GM12891 (cell line): ENCODE measurements around the gene RXFP3. TPM values are rescaled to one million over a fixed set of nuclear protein-coding genes. Genes with fewer than 3 reads are reported as not detected.
A peak's percentile ranks its signal among the peaks of the same experiment; 100 is the strongest.

Experiments
- DNase-seq: peaks from one replicate; pipeline ENCODE4 v3.0.0; 2011; ENCODE audit warnings: low spot score; ENCODE audit not compliant: insufficient read length
- FAIRE-seq: peaks from 2 replicates; lab custom pipeline; 2011; peaks lifted over from hg19 to GRCh38; lab: Jason Lieb, UNC
- PAX5 ChIP-seq: IDR thresholded peaks from 2 replicates; pipeline ENCODE4 v1.6.1; 2011; ENCODE audit warnings: low read length, moderate library complexity, mild to moderate bottlenecking; ENCODE audit not compliant: insufficient read depth, severe bottlenecking
- POLR2A ChIP-seq: IDR thresholded peaks from 2 replicates; pipeline ENCODE4 v1.6.1; 2011; ENCODE audit warnings: low read depth, low read length, control low read depth
- POLR2AphosphoS5 ChIP-seq: IDR thresholded peaks from 2 replicates; pipeline ENCODE4 v1.6.1; 2011; ENCODE audit warnings: low read depth, low read length, control low read depth
- POU2F2 ChIP-seq: IDR thresholded peaks from 2 replicates; pipeline ENCODE4 v1.6.1; 2011; ENCODE audit warnings: low read depth, mild to moderate bottlenecking, control low read depth, low read length, moderate library complexity
- SPI1 ChIP-seq: IDR thresholded peaks from 2 replicates; pipeline ENCODE4 v1.6.1; 2011; ENCODE audit warnings: low read depth, low read length, control low read depth
- TAF1 ChIP-seq: IDR thresholded peaks from 2 replicates; pipeline ENCODE4 v1.6.1; 2011; ENCODE audit warnings: low read depth, low read length, control low read depth
- polyA plus RNA-seq: library from polyadenylated mRNA; unstranded; fragments of >200 nt; gene quantifications from one replicate; pipeline ENCODE4 v1.2.1, GENCODE V29; 2012; ENCODE audit warnings: low read depth, missing spikeins, inconsistent platforms; ENCODE audit not compliant: missing spikeins

The RXFP3 gene, protein sequence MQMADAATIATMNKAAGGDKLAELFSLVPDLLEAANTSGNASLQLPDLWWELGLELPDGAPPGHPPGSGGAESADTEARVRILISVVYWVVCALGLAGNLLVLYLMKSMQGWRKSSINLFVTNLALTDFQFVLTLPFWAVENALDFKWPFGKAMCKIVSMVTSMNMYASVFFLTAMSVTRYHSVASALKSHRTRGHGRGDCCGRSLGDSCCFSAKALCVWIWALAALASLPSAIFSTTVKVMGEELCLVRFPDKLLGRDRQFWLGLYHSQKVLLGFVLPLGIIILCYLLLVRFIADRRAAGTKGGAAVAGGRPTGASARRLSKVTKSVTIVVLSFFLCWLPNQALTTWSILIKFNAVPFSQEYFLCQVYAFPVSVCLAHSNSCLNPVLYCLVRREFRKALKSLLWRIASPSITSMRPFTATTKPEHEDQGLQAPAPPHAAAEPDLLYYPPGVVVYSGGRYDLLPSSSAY
- polyA plus RNA-seq, result not detected

DNA sequence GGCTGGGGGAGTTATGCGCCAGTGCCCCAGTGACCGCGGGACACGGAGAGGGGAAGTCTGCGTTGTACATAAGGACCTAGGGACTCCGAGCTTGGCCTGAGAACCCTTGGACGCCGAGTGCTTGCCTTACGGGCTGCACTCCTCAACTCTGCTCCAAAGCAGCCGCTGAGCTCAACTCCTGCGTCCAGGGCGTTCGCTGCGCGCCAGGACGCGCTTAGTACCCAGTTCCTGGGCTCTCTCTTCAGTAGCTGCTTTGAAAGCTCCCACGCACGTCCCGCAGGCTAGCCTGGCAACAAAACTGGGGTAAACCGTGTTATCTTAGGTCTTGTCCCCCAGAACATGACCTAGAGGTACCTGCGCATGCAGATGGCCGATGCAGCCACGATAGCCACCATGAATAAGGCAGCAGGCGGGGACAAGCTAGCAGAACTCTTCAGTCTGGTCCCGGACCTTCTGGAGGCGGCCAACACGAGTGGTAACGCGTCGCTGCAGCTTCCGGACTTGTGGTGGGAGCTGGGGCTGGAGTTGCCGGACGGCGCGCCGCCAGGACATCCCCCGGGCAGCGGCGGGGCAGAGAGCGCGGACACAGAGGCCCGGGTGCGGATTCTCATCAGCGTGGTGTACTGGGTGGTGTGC lies at the start of gene RXFP3:
RXFP3 (plus strand) TSS at position 6 of the 636 bp plus-strand sequence; CDS start at position 361, 355 bp downstream.
- no peak for TF ChIP-seq POLR2A
- no peak for TF ChIP-seq SPI1
- no peak for TF ChIP-seq PAX5
- no peak for TF ChIP-seq POLR2AphosphoS5
- TF ChIP-seq POU2F2, result no peak
- no peak for TF ChIP-seq TAF1
- no peak for DNase-seq
- no peak for FAIRE-seq

DNA sequence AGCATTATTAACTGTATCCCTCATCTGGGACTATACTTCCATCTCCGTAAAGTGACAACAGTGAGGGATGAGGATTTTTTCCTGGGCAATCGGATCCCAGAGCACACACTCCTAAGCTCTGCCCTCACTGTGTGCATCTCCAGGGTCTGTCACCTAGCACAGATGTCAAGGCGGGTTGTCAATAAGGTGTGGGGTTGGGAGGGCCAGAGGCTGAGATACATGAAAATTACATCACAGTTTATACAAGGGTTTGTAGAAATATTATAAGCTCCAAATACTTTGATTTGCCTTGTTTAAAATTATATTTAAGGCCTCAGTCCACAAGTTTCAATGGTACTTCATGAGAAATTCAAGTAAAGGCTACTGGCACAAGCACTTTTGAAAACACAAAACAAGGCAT lies 48.9 kb upstream of the RXFP3 start:
- DNase-seq (no peak), FAIRE-seq (no peak)
- TF ChIP-seq TAF1, result no peak
- no peak for TF ChIP-seq POLR2A

DNA sequence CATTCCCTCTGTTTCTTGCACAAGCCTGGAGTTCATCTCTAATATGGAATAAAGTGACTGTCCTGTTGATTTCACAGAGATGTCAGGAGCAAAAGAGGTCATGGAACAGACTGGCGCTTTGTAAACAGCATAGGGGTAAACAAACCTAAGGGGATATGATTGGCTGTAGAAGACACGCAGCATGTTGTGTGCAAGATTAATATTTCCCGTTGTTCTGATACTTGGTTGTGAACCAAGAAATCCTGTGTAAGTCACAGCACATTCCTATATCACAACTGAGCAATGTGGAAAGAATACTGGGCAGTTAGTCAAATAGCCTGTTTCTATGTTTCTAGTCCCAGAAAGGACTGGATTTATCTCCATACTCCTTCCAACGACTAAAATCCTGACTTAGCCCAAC lies 47.6 kb upstream of the RXFP3 start:
- TF ChIP-seq POLR2AphosphoS5 (no peak), SPI1 (no peak), TAF1 (no peak), PAX5 (no peak)
- FAIRE-seq (no peak), DNase-seq (no peak)

DNA sequence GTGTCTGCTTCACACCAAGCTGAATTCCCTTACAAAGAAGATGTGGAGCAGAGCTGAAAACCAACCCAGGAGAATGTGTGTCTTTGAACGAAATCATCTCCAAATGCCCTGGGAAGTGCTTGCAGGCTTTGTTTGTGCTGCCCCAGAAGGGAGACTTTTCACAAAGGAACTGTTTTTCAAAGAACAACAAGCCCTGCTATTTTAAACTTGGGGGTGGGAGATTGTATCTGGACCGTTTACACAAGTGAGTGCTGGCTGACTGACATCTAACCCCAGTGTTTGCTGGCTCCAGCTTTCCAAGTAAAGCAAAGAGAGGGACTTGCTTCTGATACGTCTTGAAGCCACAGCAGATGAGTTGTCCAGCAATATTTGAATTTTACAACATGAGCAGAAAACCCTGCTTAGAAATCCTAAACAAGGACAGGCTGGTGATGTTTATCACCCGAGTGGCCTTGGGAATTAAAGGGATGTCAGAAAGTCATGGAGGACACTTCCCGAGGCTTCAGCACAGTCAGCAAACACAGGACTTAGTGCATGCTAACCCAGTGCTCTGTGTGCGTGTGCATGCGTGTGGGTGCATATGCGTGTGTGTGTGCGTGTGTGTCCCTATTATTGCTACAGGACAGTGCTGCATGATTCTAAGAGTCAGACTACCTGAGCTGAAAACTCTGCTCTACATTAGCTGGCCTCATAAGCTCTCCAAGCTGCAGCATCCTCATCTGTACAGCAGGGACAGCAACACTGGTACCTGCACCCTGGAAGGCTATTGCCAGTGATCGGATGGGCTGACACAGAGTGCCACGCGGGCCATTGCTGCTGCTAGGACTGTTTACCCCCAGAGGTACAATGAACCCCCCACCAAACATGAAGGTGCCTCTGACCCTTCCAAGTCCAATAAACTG lies 45.8 kb upstream of the RXFP3 start:
- peak; percentile 23 for DNase-seq
- FAIRE-seq, result peak; percentile 81
- TF ChIP-seq PAX5 (no peak), SPI1 (no peak), POLR2A (no peak), POU2F2 (no peak)

DNA sequence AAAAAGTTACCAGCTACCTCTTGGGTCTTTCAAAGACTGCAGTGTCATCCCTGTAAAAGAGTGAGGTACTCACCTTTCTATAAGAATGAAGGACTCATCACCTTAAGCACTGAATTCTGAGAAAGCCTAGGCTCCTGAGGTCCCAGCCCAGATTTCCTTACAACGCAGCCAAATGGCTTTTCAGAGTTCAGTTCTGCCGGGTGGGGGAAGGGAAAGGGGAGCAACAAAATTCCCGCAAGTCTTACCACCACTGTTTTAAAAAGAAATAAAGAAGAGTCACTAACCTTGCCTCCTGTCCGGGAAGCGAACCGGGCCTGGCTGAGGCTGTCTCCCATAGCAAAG lies 44.8 kb upstream of the RXFP3 start:
- TF ChIP-seq POLR2AphosphoS5, result no peak
- TF ChIP-seq PAX5, result no peak
- no peak for TF ChIP-seq POU2F2
- TF ChIP-seq TAF1, result no peak
- no peak for TF ChIP-seq POLR2A
- TF ChIP-seq SPI1, result no peak
- FAIRE-seq (no peak), DNase-seq (no peak)

DNA sequence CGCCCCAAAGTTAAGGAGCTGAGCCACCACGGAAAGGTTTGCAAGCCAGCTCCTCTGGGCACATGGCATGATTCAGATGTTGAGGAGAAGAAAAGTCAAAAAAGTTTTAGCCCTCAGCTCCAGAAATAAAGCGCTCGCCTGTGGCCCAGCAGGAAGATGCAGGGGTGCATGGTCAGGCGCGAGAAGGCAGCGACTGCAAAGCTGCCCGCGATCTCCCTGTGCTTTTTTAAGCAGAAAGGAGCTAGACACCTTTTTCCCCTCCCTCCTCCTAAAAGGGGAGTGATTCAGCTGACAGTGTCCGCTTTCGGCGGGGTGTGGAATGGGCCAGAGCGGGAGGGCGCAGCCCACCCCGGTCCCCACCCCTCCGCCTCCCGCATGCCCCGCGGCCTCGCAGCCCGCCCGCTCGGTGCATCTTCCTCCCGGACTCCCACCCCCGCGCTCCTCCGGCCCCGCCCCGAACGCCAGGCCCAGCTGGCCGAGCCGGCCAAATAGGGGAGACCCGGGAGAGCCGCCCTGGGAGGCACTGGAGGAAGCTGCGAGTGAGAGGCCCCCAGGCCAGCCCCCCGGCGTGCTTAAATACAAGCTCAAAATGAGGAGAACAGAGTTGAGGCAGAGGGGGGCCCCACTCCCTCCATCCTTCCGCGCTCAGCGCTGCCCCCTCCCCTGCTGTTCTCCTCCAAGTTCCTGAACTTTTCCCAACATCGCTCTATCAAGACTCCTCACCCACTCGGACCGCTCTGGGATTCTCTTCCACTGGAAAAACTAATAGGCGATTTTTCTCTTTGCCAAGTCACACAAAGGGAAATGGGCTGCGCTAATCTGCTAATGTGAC lies 44.2 kb upstream of the RXFP3 start, which contains the start of gene ADAMTS12:
ADAMTS12 (minus strand) TSS at position 203 of the 832 bp plus-strand sequence; CDS start at position 69, 134 bp downstream.
- FAIRE-seq, result peak; percentile 66
- peak; percentile 39 for DNase-seq
- TF ChIP-seq POLR2AphosphoS5 (no peak), POLR2A (no peak), POU2F2 (no peak), PAX5 (no peak), SPI1 (no peak), TAF1 (no peak)

DNA sequence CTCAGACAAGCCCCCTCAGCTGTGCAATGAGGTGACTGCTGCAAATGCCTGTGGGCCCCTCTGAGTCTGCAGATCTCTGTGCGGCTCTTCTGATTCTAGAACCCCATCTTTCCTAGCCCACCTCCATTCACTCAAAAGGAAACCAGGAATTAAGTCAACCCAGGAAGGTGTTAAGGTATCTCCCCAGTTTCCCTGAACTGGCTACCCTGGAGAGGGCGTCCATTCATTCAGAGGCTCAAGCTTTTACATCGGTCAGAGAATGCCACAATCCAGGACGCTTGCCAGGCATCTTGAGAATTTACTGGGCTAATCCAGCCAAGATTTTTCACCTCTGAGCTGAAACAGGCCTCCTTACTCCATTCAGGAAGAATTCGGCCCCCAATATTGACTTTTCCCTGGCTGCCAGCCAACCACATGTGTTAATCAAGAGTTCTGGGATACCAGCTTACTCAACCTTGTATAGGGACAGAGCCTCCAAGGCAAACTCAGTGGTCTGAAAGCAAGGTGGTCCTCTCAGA lies 43.5 kb upstream of the RXFP3 start:
- FAIRE-seq (no peak), DNase-seq (no peak)

DNA sequence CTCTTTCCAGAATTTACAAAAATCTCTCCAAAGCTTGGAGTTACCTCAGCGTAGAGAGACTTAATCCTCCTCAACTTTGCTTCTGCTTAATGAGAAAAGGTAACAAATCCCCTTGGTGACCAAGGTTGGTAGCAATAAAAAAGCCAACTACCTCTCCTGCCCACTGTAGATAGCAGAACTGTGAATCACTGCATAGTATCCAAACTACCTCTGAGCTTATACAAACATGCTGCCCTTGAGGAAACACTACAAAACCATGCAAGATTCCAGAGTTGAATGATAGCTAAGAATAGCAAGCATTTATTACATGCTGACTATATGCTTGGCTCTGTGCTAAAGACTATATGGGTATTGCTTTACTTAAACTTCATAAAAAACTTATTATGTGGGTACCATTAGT lies 41.6 kb upstream of the RXFP3 start:
- TF ChIP-seq TAF1 (no peak), POLR2AphosphoS5 (no peak), SPI1 (no peak), PAX5 (no peak), POU2F2 (no peak), POLR2A (no peak)
- FAIRE-seq (no peak), DNase-seq (no peak)

More for the DNA sequence above, 43.5 kb upstream of the RXFP3 start:
- TF ChIP-seq POLR2AphosphoS5 (no peak), PAX5 (no peak), POLR2A (no peak), POU2F2 (no peak)
